PC-3 (cell line): ENCODE data around the gene TBX1. TPM values are rescaled to one million over a fixed set of nuclear protein-coding genes. Genes with fewer than 3 reads are reported as not detected.

ENCODE experiments used
- ATAC-seq: fragments of 200-7000 bp; cut with Tn5 transposase; 2 replicates; pipeline ENCODE4 v1.9.1; 2020; ENCODE audit warnings: mild to moderate bottlenecking, moderate library complexity
- BruUV-seq: library from RNA; stranded (reverse); fragments of 400-500 nt; replicated peaks from 2 replicates; lab custom pipeline; 2021; lab: Mats Ljungman, UMichigan
- CTCF ChIA-PET: fragments of 300-600 bp; sonication (Branson Sonifier 250); formaldehyde crosslinking; loops from one replicate; lab custom pipeline; 2022; ENCODE audit warnings: antibody characterized with exemption; lab: Charles Lee
- POLR2A ChIA-PET: fragments of 300-600 bp; sonication (Branson Sonifier 250); formaldehyde crosslinking; loops from one replicate; lab custom pipeline; 2022; ENCODE audit warnings: antibody characterized with exemption; ENCODE audit not compliant: unreplicated experiment; lab: Charles Lee
- DNase-seq: peaks from one replicate; pipeline ENCODE4 v3.0.0-alpha.2; 2015
- H2AFZ ChIP-seq: fragments of 300-600 bp; sonication (generic); 2 replicates; pipeline ENCODE4 v1.6.0; 2016; ENCODE audit warnings: antibody characterized with exemption, low read length
- H3F3A ChIP-seq: fragments of 300-600 bp; sonication (generic); one replicate; pipeline ENCODE4 v1.6.0; 2017; ENCODE audit warnings: antibody characterized with exemption, low read length, control low read depth, mild to moderate bottlenecking; ENCODE audit not compliant: unreplicated experiment
- H3K27ac ChIP-seq: fragments of 300-600 bp; sonication (generic); 2 replicates; pipeline ENCODE4 v1.5.1; 2016; ENCODE audit warnings: mild to moderate bottlenecking, low read length
- H3K27me3 ChIP-seq: fragments of 300-600 bp; sonication (generic); 2 replicates; pipeline ENCODE4 v1.6.1; 2016; ENCODE audit warnings: low read length, mixed read lengths
- H3K36me3 ChIP-seq: fragments of 300-600 bp; sonication (generic); 2 replicates; pipeline ENCODE4 v1.6.1; 2016; ENCODE audit warnings: low read depth, mixed run types, low read length, mixed read lengths
- H3K4me1 ChIP-seq: fragments of 300-600 bp; sonication (generic); 2 replicates; pipeline ENCODE4 v1.5.1; 2016; ENCODE audit warnings: low read length; ENCODE audit not compliant: insufficient read depth
- H3K4me2 ChIP-seq: fragments of 300-600 bp; sonication (generic); 2 replicates; pipeline ENCODE4 v1.6.0; 2016; ENCODE audit warnings: low read length
- H3K4me3 ChIP-seq: fragments of 300-600 bp; sonication (generic); 2 replicates; pipeline ENCODE4 v1.5.1; 2016; ENCODE audit warnings: mild to moderate bottlenecking, low read length, mixed read lengths
- H3K79me2 ChIP-seq: fragments of 300-600 bp; sonication (generic); 2 replicates; pipeline ENCODE4 v1.6.1; 2017; ENCODE audit warnings: low read length, mixed read lengths
- H3K9ac ChIP-seq: fragments of 300-600 bp; sonication (generic); 2 replicates; pipeline ENCODE4 v1.6.0; 2016; ENCODE audit warnings: mild to moderate bottlenecking, low read length
- H3K9me2 ChIP-seq: fragments of 300-600 bp; sonication (generic); replicated peaks from 2 replicates; pipeline ENCODE4 v1.6.1; 2016; ENCODE audit warnings: mixed run types, low read length, mixed read lengths
- H3K9me3 ChIP-seq: fragments of 300-600 bp; sonication (generic); 2 replicates; pipeline ENCODE4 v1.6.1; 2016; ENCODE audit warnings: low read length, mixed read lengths
- H4K20me1 ChIP-seq: fragments of 300-600 bp; sonication (generic); 2 replicates; pipeline ENCODE4 v1.6.1; 2016; ENCODE audit warnings: low read length, mixed read lengths
- CTCF ChIP-seq: fragments of 300-600 bp; sonication (generic); conservative IDR thresholded peaks from 2 replicates; pipeline ENCODE4 v1.5.1; 2017; ENCODE audit warnings: antibody characterized with exemption, low read depth, mild to moderate bottlenecking, low read length
- EZH2 ChIP-seq: fragments of 300-600 bp; sonication (generic); IDR thresholded peaks from one replicate; pipeline ENCODE4 v1.6.1; 2017; ENCODE audit warnings: antibody characterized with exemption, mild to moderate bottlenecking, low read length; ENCODE audit not compliant: unreplicated experiment
- EZH2phosphoT487 ChIP-seq: fragments of 300-600 bp; sonication (generic); IDR thresholded peaks from 2 replicates; pipeline ENCODE4 v1.6.1; 2018; ENCODE audit warnings: mild to moderate bottlenecking, antibody characterized with exemption, low read length, borderline replicate concordance
- intact Hi-C: fragments of 100-400 bp; cut with micrococcal nuclease; formaldehyde crosslinking; loops from 2 replicates; pipeline ENCODE4 v1.9.0; 2023
- total RNA-seq: library from RNA; depleted of rRNA; stranded (reverse); fragments of >200 nt; gene quantifications from 2 replicates; pipeline ENCODE4 v1.2.3, GENCODE V29; 2014

TBX1 gene
- total RNA-seq, 1 experiment from 2014 or later: 18.6 TPM

GRCh38 chr22:19800306-19800705 lies 39.7 kb downstream of the TBX1 start:
- intact Hi-C loops: no loop called here
- no TSS peak for BruUV-seq

GRCh38 chr22:19800761-19801244 lies 40.2 kb downstream of the TBX1 start:
- no peaks in the 10 kb centered on the region for H3K36me3 ChIP-seq
- no peak for DNase-seq
- H3K9me3 ChIP-seq: no peaks in the 10 kb centered on the region
- no peaks in the 10 kb centered on the region for H3K9me2 ChIP-seq
- peak; percentile 46; the same call in 1 of the 2 replicates for ATAC-seq
- no peak overlapping the region for H2AFZ ChIP-seq
- no peaks in the 10 kb centered on the region for H3K27me3 ChIP-seq
- H3K27ac ChIP-seq: no peak overlapping the region
- no peaks in the 10 kb centered on the region for H3F3A ChIP-seq
- TF ChIP-seq EZH2phosphoT487 (no peak), CTCF (peak; percentile 37)
- ChIA-PET CTCF (no interaction called here), POLR2A (no interaction called here)
- H3K4me1 ChIP-seq: peaks cover 2% of the 10 kb centered on the region
- H3K4me3 ChIP-seq: no peak overlapping the region
- intact Hi-C loops: no loop called here
- H3K9ac ChIP-seq: no peak overlapping the region
- no TSS peak for BruUV-seq
- no peaks in the 10 kb centered on the region for H4K20me1 ChIP-seq
- H3K4me2 ChIP-seq: no peak overlapping the region
- no peaks in the 10 kb centered on the region for H3K79me2 ChIP-seq

More at GRCh38 chr22:19800306-19800705, 39.7 kb downstream of the TBX1 start:
- ATAC-seq (no peak), DNase-seq (no peak)
- Histone ChIP-seq H3K27me3 (no peaks in the 10 kb centered on the region), H3K9ac (no peak overlapping the region), H3K4me2 (no peak overlapping the region), H3K4me3 (no peak overlapping the region), H3K9me3 (no peaks in the 10 kb centered on the region), H3K9me2 (no peaks in the 10 kb centered on the region), H3K4me1 (no peaks in the 10 kb centered on the region), H4K20me1 (no peaks in the 10 kb centered on the region), H2AFZ (no peak overlapping the region), H3K79me2 (no peaks in the 10 kb centered on the region), H3K36me3 (no peaks in the 10 kb centered on the region), H3K27ac (no peak overlapping the region), H3F3A (no peaks in the 10 kb centered on the region)
- TF ChIP-seq EZH2 (no peak), EZH2phosphoT487 (no peak), CTCF (no peak)
- ChIA-PET POLR2A (no interaction called here), CTCF (no interaction called here)

- no peak overlapping the region for H3K9ac ChIP-seq
- H2AFZ ChIP-seq: no peak overlapping the region
- no peaks in the 10 kb centered on the region for H3K36me3 ChIP-seq
- intact Hi-C loops: no loop called here
- H3K27ac ChIP-seq: no peak overlapping the region
- no peak for DNase-seq
- H3K4me1 ChIP-seq: peaks cover 9% of the 10 kb centered on the region
- POLR2A ChIA-PET: no interaction called here
- no peaks in the 10 kb centered on the region for H3K27me3 ChIP-seq
- H3F3A ChIP-seq: no peaks in the 10 kb centered on the region
- H3K9me3 ChIP-seq: no peaks in the 10 kb centered on the region
- CTCF ChIA-PET: no interaction called here
- H4K20me1 ChIP-seq: no peaks in the 10 kb centered on the region
- no peak overlapping the region for H3K4me3 ChIP-seq
- no peaks in the 10 kb centered on the region for H3K79me2 ChIP-seq
- no peaks in the 10 kb centered on the region for H3K9me2 ChIP-seq
- H3K4me2 ChIP-seq: no peak overlapping the region
- ATAC-seq: no peak
- 0 out of 2 replicates have a peak, but pooled peaks have one; percentile 5 for TF ChIP-seq CTCF
- no peak for TF ChIP-seq EZH2phosphoT487
- TF ChIP-seq EZH2: no peak
- no TSS peak for BruUV-seq
Measured at GRCh38 chr22:19801340-19802000, 40.9 kb downstream of the TBX1 start.
